Kidney (tissue), 14 donors: ENCODE data around the gene BCAS3. TPM values are rescaled to one million over a fixed set of nuclear protein-coding genes. Genes with fewer than 3 reads are reported as not detected.

ENCODE experiments used
- DNase-seq, 5 donors: peaks; one replicate each; pipeline ENCODE4 v3.0.0-alpha.2; 2013 to 2020
- FAIRE-seq: peaks from 2 replicates; lab custom pipeline; 2012; peaks lifted over from hg19 to GRCh38; lab: Jason Lieb, UNC
- H3K27ac ChIP-seq, 2 donors: one replicate each; pipeline ENCODE4 v1.7.0; 2013; ENCODE audit warnings: low read depth in 2 of 2, low read length in 2 of 2, inconsistent platforms in 1 of 2
- H3K27me3 ChIP-seq: one replicate; pipeline ENCODE4 v1.7.1; 2013; ENCODE audit warnings: low read length, inconsistent platforms; ENCODE audit not compliant: control insufficient read depth, insufficient read depth
- H3K36me3 ChIP-seq, 3 donors: one replicate each; pipeline versions ENCODE4 v1.7.0 to v1.7.1; 2013; ENCODE audit warnings: low read length in 3 of 3, control low read depth in 1 of 3, inconsistent platforms in 1 of 3; ENCODE audit not compliant: insufficient read depth in 3 of 3, control insufficient read depth in 2 of 3
- H3K4me1 ChIP-seq, 3 donors: one replicate each; pipeline versions ENCODE4 v1.7.0 to v1.7.1; 2013; ENCODE audit warnings: low read length in 3 of 3, inconsistent platforms in 1 of 3, low read depth in 1 of 3; ENCODE audit not compliant: control insufficient read depth in 2 of 3, insufficient read depth in 2 of 3
- H3K4me3 ChIP-seq, 3 donors: one replicate each; pipeline versions ENCODE4 v1.7.0 to v1.8.1; 2013; ENCODE audit warnings: low read length in 3 of 3, control low read depth in 1 of 3, inconsistent platforms in 1 of 3
- H3K9ac ChIP-seq, 3 donors: one replicate each; pipeline versions ENCODE4 v1.7.0 to v1.7.1; 2013; ENCODE audit warnings: low read length in 3 of 3, control low read depth in 1 of 3, inconsistent platforms in 1 of 3
- H3K9me3 ChIP-seq, 3 donors: one replicate each; pipeline versions ENCODE4 v1.7.0 to v1.7.1; 2013; ENCODE audit warnings: low read length in 3 of 3, control low read depth in 1 of 3, inconsistent platforms in 1 of 3; ENCODE audit not compliant: control insufficient read depth in 2 of 3, insufficient read depth in 1 of 3
- CTCF ChIP-seq: IDR thresholded peaks from 3 replicates; pipeline ENCODE4 v1.5.1; 2012; ENCODE audit warnings: mild to moderate bottlenecking, moderate library complexity, borderline replicate concordance; ENCODE audit not compliant: insufficient read depth; ENCODE audit errors: extremely low read depth
- intact Hi-C: fragments of 100-400 bp; cut with DNase I; formaldehyde crosslinking; loops from one replicate; pipeline ENCODE4 v1.11.1; 2022
- polyA plus RNA-seq: library from polyadenylated mRNA; stranded (reverse); fragments of 350-450 nt; fragmentation: Illumina TruSeq; extraction: RNeasy Lipid Tissue Mini Kit (QIAGEN cat#74804); gene quantifications from one replicate; pipeline ENCODE4 v1.2.3, GENCODE V29; 2014; ENCODE audit warnings: low read depth, low replicate concordance; ENCODE audit not compliant: insufficient read depth
- total RNA-seq: library from RNA; stranded (reverse); fragmentation: NEBNext Ultra II Directional; extraction: Animal tissue kit (Norgen Biotek cat#: 25700); gene quantifications from one replicate; pipeline ENCODE4 v1.2.1, GENCODE V29; 2021
- donor health status: control.
- donor health status: control.
- donor health status: control.
- donor health status: control.
- donor health status: control.
- donor health status: DM: yes; HTN: yes; CAD: no.
- donor health status: Normal renal cell carcinoma (clear cell type).

Gene BCAS3
- total and polyA plus RNA-seq, 2 donors from 2014 or later = 18.3 to 44.1 TPM

GRCh38 chr17:61187038-61187437 lies 509.4 kb downstream of the BCAS3 start:
- H3K4me1 ChIP-seq = peaks cover 0 to 2% (median 0%) of the 10 kb centered on the region in 3 donors
- H3K36me3 ChIP-seq = no peaks in the 10 kb centered on the region
- intact Hi-C loops = no loop called here
- H3K4me3 ChIP-seq = no peak overlapping the region
- TF ChIP-seq CTCF = no peak
- FAIRE-seq = no peak
- H3K27me3 ChIP-seq = no peaks in the 10 kb centered on the region
- no peaks in the 10 kb centered on the region for H3K9me3 ChIP-seq
- H3K27ac ChIP-seq = no peak overlapping the region
- H3K9ac ChIP-seq = no peak overlapping the region
- DNase-seq = no peak

- DNase-seq = no peak
- Histone ChIP-seq H3K27ac (no peak overlapping the region), H3K4me3 (no peak overlapping the region), H3K36me3 (no peaks in the 10 kb centered on the region), H3K4me1 (peaks cover 0 to 2% (median 0%) of the 10 kb centered on the region in 3 donors), H3K9ac (no peak overlapping the region), H3K9me3 (no peaks in the 10 kb centered on the region), H3K27me3 (no peaks in the 10 kb centered on the region)
- FAIRE-seq = no peak
- TF ChIP-seq CTCF = no peak
- intact Hi-C loops = no loop called here
These were observed 510.4 kb downstream of the BCAS3 start for GRCh38 chr17:61188081-61188480.

- H3K4me3 ChIP-seq = no peak overlapping the region
- FAIRE-seq (no peak), DNase-seq (no peak)
- H3K9me3 ChIP-seq = no peaks in the 10 kb centered on the region
- H3K27me3 ChIP-seq = no peaks in the 10 kb centered on the region
- H3K9ac ChIP-seq = no peak overlapping the region
- H3K36me3 ChIP-seq = no peaks in the 10 kb centered on the region
- TF ChIP-seq CTCF = no peak
- intact Hi-C loops = no loop called here
- H3K4me1 ChIP-seq = peaks cover 0 to 2% (median 0%) of the 10 kb centered on the region in 3 donors
- H3K27ac ChIP-seq = no peak overlapping the region
These were observed 512.3 kb downstream of the BCAS3 start for GRCh38 chr17:61189968-61190367.

- H3K27ac ChIP-seq = no peak overlapping the region
- FAIRE-seq (no peak), DNase-seq (no peak)
- H3K4me3 ChIP-seq = no peak overlapping the region
- H3K9me3 ChIP-seq = no peaks in the 10 kb centered on the region
- H3K36me3 ChIP-seq = no peaks in the 10 kb centered on the region
- peaks cover 0 to 7% (median 4%) of the 10 kb centered on the region in 3 donors for H3K4me1 ChIP-seq
- no peak for TF ChIP-seq CTCF
- no peaks in the 10 kb centered on the region for H3K27me3 ChIP-seq
- H3K9ac ChIP-seq = no peak overlapping the region
- intact Hi-C loops = no loop called here
These were observed 518.7 kb downstream of the BCAS3 start for GRCh38 chr17:61196302-61196704.
